Measurements from ENCODE around the gene KIF2A. TPM values are rescaled to one million over a fixed set of nuclear protein-coding genes. Genes with fewer than 3 reads are reported as not detected.

The KIF2A gene
- total and polyA plus RNA-seq, 2 of the 13 experiments (the other 11 are each of a cell fraction or from before 2014, with no cell fraction given) = 8.5 to 19.2 TPM

- TF ChIP-seq ZBTB25 (CRISPR knock-in tag; IDR thresholded peaks at IDR 0.05) = peak; percentile 78
- no peak for TF ChIP-seq ZNF576 (CRISPR knock-in tag; IDR thresholded peaks at IDR 0.05)
- TF ChIP-seq FOXA1 (IDR thresholded peaks at IDR 0.05) = no peak
- no peak for TF ChIP-seq FOXA1 (CRISPR knock-in tag; IDR thresholded peaks at IDR 0.05)
- no peak for TF ChIP-seq KAT2B (IDR thresholded peaks at IDR 0.05; ENCODE audit: borderline replicate concordance, low read depth, low read length)
- no peak for TF ChIP-seq HNRNPL (IDR thresholded peaks at IDR 0.05; ENCODE audit: low read depth, low read length)
- peak; percentile 83; the same call in 1 of the 2 replicates for TF ChIP-seq ZNF891 (CRISPR knock-in tag; IDR thresholded peaks at IDR 0.05)
- TF ChIP-seq BRCA1 (CRISPR knock-in tag; IDR thresholded peaks at IDR 0.05) = no peak; the same call in 1 of the 2 replicates
- TF ChIP-seq ZNF510 (CRISPR knock-in tag; IDR thresholded peaks at IDR 0.05; ENCODE audit: low read depth) = peak; percentile 64; the same call in 1 of the 2 replicates
- TF ChIP-seq ZNF24 (IDR thresholded peaks at IDR 0.05) = no peak
- TF ChIP-seq ZNF713 (CRISPR knock-in tag; IDR thresholded peaks at IDR 0.05) = 0 out of 2 replicates have a peak, but pooled peaks have one; percentile 80
- peak; percentile 82; the same call in 1 of the 2 replicates for TF ChIP-seq KLF13 (CRISPR knock-in tag; IDR thresholded peaks at IDR 0.05)
- peak; percentile 91 for TF ChIP-seq ZSCAN9 (CRISPR knock-in tag; IDR thresholded peaks at IDR 0.05; ENCODE audit: borderline replicate concordance)
- 0 out of 2 replicates have a peak, but pooled peaks have one; percentile 8 for TF ChIP-seq ZBTB43 (CRISPR knock-in tag; conservative IDR thresholded peaks at IDR 0.05)
- TF ChIP-seq MEIS2 (CRISPR knock-in tag; IDR thresholded peaks at IDR 0.05) = no peak; the same call in 1 of the 2 replicates
- no peak for TF ChIP-seq DDIT3 (CRISPR knock-in tag; IDR thresholded peaks at IDR 0.05)
- peak; percentile 88 for TF ChIP-seq ZNF574 (CRISPR knock-in tag; IDR thresholded peaks at IDR 0.05)
- no peak for TF ChIP-seq SKI (IDR thresholded peaks at IDR 0.05; ENCODE audit: partially characterized antibody)
- no peak for TF ChIP-seq CEBPG (CRISPR knock-in tag; IDR thresholded peaks at IDR 0.05)
- no peak for TF ChIP-seq RCOR2 (CRISPR knock-in tag; IDR thresholded peaks at IDR 0.05)
- peak; percentile 98 for TF ChIP-seq NRL (CRISPR knock-in tag; IDR thresholded peaks at IDR 0.05; ENCODE audit: borderline replicate concordance)
- peak; percentile 67 for TF ChIP-seq GZF1 (CRISPR knock-in tag; IDR thresholded peaks at IDR 0.05)
- TF ChIP-seq HMGA1 (CRISPR knock-in tag; conservative IDR thresholded peaks at IDR 0.05) = no peak
- TF ChIP-seq NONO (IDR thresholded peaks at IDR 0.05) = no peak
- peak; percentile 83 for TF ChIP-seq NONO (CRISPR knock-in tag; conservative IDR thresholded peaks at IDR 0.05)
- TF ChIP-seq ZNF562 (CRISPR knock-in tag; IDR thresholded peaks at IDR 0.05; ENCODE audit: borderline replicate concordance) = no peak
- peak; percentile 65; the same call in 1 of the 2 replicates for TF ChIP-seq ZBTB7B (CRISPR knock-in tag; IDR thresholded peaks at IDR 0.05)
These were observed 97.6 kb downstream of the KIF2A start, which contains the start of gene DIMT1 (continued) for GRCh38 chr5:62403411-62404250.
